Measurements from ENCODE around the gene GAN. TPM values are rescaled to one million over a fixed set of nuclear protein-coding genes. Genes with fewer than 3 reads are reported as not detected.

The GAN gene
- total and polyA plus RNA-seq, 9 of the 15 experiments (the other 6 are each of a cell fraction or from before 2014, with no cell fraction given) = 0.83 to 15.1 (median 5.2) TPM

DNA sequence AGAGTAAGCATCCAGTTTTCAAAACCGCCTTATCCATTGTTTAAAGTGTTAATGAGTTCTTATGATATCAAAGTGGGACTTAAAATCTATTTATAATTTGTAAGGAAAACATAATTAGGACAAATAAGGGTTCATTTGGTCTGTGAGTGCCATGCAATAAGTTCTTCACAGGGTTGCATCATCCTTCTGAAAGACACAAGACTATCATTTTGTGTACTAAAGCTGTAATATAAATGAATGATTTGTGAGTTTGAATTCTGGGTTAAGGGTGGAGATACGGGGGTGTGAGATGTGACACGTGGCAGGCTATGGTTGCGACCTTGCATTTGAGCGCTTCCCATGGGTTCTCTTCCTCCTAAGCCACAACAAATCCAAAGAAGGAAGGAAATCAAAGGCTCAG is 6.8 kb downstream of the GAN start (continued):
- TF ChIP-seq NCOA2 (IDR thresholded peaks at IDR 0.05; ENCODE audit: partially characterized antibody in 2 of 2) (no peak), ZNF766 (CRISPR knock-in tag; conservative IDR thresholded peaks at IDR 0.05) (0 out of 2 replicates have a peak, but pooled peaks have one; percentile 16), EGR1 (conservative IDR thresholded peaks at IDR 0.05) (0 out of 2 replicates have a peak, but pooled peaks have one; percentile 14), ZNF668 (CRISPR knock-in tag; IDR thresholded peaks at IDR 0.05) (0 out of 2 replicates have a peak, but pooled peaks have one; percentile 3), TRIM24 (IDR thresholded peaks at IDR 0.05) (peak in 1 of 2 experiments; percentile 14; a peak in 1 of 4 replicates), JUND (IDR thresholded peaks at IDR 0.05; ENCODE audit: borderline replicate concordance, low read depth, low read length) (peak; percentile 23; the same call in 1 of the 2 replicates), JUND (tag; IDR thresholded peaks at IDR 0.05; ENCODE audit: borderline replicate concordance, low read depth, low read length) (no peak), SMC3 (conservative IDR thresholded peaks at IDR 0.05; ENCODE audit: insufficient read depth, low read depth, low read length) (no peak), ZSCAN32 (CRISPR knock-in tag; IDR thresholded peaks at IDR 0.05) (peak; percentile 70; the same call in 1 of the 2 replicates), GABPA (tag; conservative IDR thresholded peaks at IDR 0.05; ENCODE audit: low read depth) (no peak)

- Histone ChIP-seq H3K27ac (ENCODE audit: extremely low read depth, low read depth, low read length) (no peak overlapping the region), H3K79me2 (ENCODE audit: control insufficient read depth, insufficient read depth, low read length) (peaks cover 50% of the 10 kb centered on the region), H3K4me2 (ENCODE audit: insufficient read depth, low read length) (no peak overlapping the region), H3K27me3 (ENCODE audit: control insufficient read depth in 2 of 2, insufficient read depth in 2 of 2, low read length in 2 of 2) (no peaks in the 10 kb centered on the region), H3K4me1 (replicated peaks in 1 of 2; ENCODE audit: control insufficient read depth in 2 of 2, insufficient read depth in 2 of 2, low read length in 2 of 2) (peaks cover 0 to 4% of the 10 kb centered on the region in 2 experiments; a peak in 3 of 5 replicates), H3K9me3 (replicated peaks; ENCODE audit: control insufficient read depth, insufficient read depth, low read depth, low read length) (no peaks in the 10 kb centered on the region), H3K9ac (ENCODE audit: insufficient read depth in 1 of 2, low read depth in 2 of 2, low read length in 2 of 2) (no peak overlapping the region), H3K9me1 (ENCODE audit: control insufficient read depth, insufficient read depth, low read length) (no peaks in the 10 kb centered on the region), H3K36me3 (ENCODE audit: control insufficient read depth, insufficient read depth, low read length) (peaks cover 8% of the 10 kb centered on the region; the same call in 2 of the 3 replicates), H3K4me3 (no peak overlapping the region), H2AFZ (ENCODE audit: low read depth, low read length) (no peak overlapping the region), H4K20me1 (replicated peaks; ENCODE audit: control insufficient read depth, insufficient read depth, low read length) (peaks cover 9% of the 10 kb centered on the region; the same call in 1 of the 2 replicates)
- TF ChIP-seq HMG20A (CRISPR knock-in tag; conservative IDR thresholded peaks at IDR 0.05) = no peak
- no peak for TF ChIP-seq TAF1 (IDR thresholded peaks at IDR 0.05; ENCODE audit: control insufficient read depth, extremely low read depth, insufficient read depth, low read length, severe bottlenecking)
- no peak for TF ChIP-seq POLR2A (conservative IDR thresholded peaks at IDR 0.05)
- TF ChIP-seq SREBF2 (CRISPR knock-in tag; IDR thresholded peaks at IDR 0.05) = no peak
- FAIRE-seq = no peak
- no peak for DNase-seq (ENCODE audit: extremely low read depth in 1 of 4, low spot score in 3 of 4)
- no TSS peak for BruUV-seq (replicated peaks)
- WGBS (ENCODE audit: insufficient coverage, low coverage, missing lambda C conversion rate) = 97% methylated on average over 6 of the region's 6 CpGs
- ChIA-PET CTCF (ENCODE audit: low intra/inter-chr PET ratio) (no interaction called here), POLR2A (interaction anchor here (0.5 to 2.0 kb wide), 3 partner anchors 11 to 347 kb away, joined by 3 to 11 read pairs (median 3); partner anchors contain the start of gene GAN)
- ATAC-seq = no peak
- in situ Hi-C loops (cut with MboI) (no loop called here), intact Hi-C loops (cut with micrococcal nuclease) (no loop called here)
Observed at GRCh38 chr16:81324808-81325207, 10.0 kb downstream of the GAN start.
